Tibial nerve (tissue), 4 donors: Measurements from ENCODE around the gene POLK. TPM values are rescaled to one million over a fixed set of nuclear protein-coding genes. Genes with fewer than 3 reads are reported as not detected.
"Not testable (repeated sequence)": the region's sequence is repeated elsewhere in the genome, so short reads cannot be mapped to it uniquely, and the experiment has no call there.

Source experiments
- DNase-seq, 2 donors: peaks; one replicate each; pipeline ENCODE4 v3.0.0-alpha.2; 2019; ENCODE audit warnings: low spot score in 2 of 2
- H3K27ac ChIP-seq, 4 donors: fragments of 200-600 bp; sonication (generic) in 3 of 4; one replicate each; pipeline ENCODE4 v1.5.1; 2017 to 2019; ENCODE audit warnings: mild to moderate bottlenecking in 1 of 4
- H3K27me3 ChIP-seq, 2 donors: fragments of 200-600 bp; sonication (generic) in 1 of 2; one replicate each; pipeline versions ENCODE4 v1.5.1 to v1.6.0; 2017 to 2019
- H3K36me3 ChIP-seq, 3 donors: fragments of 200-600 bp; sonication (generic); one replicate each; pipeline ENCODE4 v1.5.1; 2018 to 2019
- H3K4me1 ChIP-seq, 4 donors: fragments of 200-600 bp; sonication (generic) in 3 of 4; one replicate each; pipeline ENCODE4 v1.5.1; 2017 to 2019
- H3K4me3 ChIP-seq, 4 donors: fragments of 200-600 bp; sonication (generic) in 3 of 4; one replicate each; pipeline ENCODE4 v1.5.1; 2017 to 2019; ENCODE audit warnings: mild to moderate bottlenecking in 1 of 4, moderate library complexity in 1 of 4
- H3K9me3 ChIP-seq, 4 donors: fragments of 200-600 bp; sonication (generic) in 3 of 4; one replicate each; pipeline ENCODE4 v1.5.1; 2017 to 2019
- EP300 ChIP-seq, 2 donors: sonication (generic); formaldehyde crosslinking; IDR thresholded peaks; one replicate each; pipeline ENCODE4 v1.6.1; 2017; ENCODE audit warnings: antibody characterized with exemption in 2 of 2, mild to moderate bottlenecking in 1 of 2
- POLR2A ChIP-seq, 2 donors: fragments of 450-650 bp; IDR thresholded peaks; one replicate each; pipeline ENCODE4 v1.6.1; 2017; ENCODE audit warnings: antibody characterized with exemption in 2 of 2, mild to moderate bottlenecking in 2 of 2, moderate library complexity in 2 of 2
- WGBS, 2 donors: methylation state at CpG; one replicate each; pipeline ENCODE4 v1.1.5; 2018; 5-methylcytosine and 5-hydroxymethylcytosine counted together
- total RNA-seq, 4 donors: library from RNA; depleted of rRNA; stranded (reverse); fragments of >200 nt; gene quantifications; one replicate each; pipeline ENCODE4 v1.1.0, GENCODE V29; 2016
- TF ChIP-seq, protein P1 (sequence below), 5 experiments: fragments of 200-600 bp in 3 of 5; fragments of 450-650 bp in 2 of 5; sonication (generic) in 3 of 5; IDR thresholded peaks; one replicate each; pipeline ENCODE4 v1.5.1; 2016 to 2019; ENCODE audit warnings: antibody characterized with exemption in 5 of 5, mild to moderate bottlenecking in 3 of 5, moderate library complexity in 2 of 5

Gene POLK
- total RNA-seq, 4 donors from 2014 or later: 48.6 to 58.8 (median 56.2) TPM

- H3K27me3 ChIP-seq: no peaks in the 10 kb centered on the region
- no peak overlapping the region for H3K4me3 ChIP-seq
- WGBS, 2 donors: 94 to 100% methylated on average over 1 of the region's 1 CpG
- peaks cover 0 to 8% (median 0%) of the 10 kb centered on the region in 4 donors for H3K9me3 ChIP-seq
- no peak overlapping the region for H3K27ac ChIP-seq
- H3K4me1 ChIP-seq: no peaks in the 10 kb centered on the region
- DNase-seq: no peak
- H3K36me3 ChIP-seq: peaks cover 0 to 73% (median 0%) of the 10 kb centered on the region in 3 donors
- TF ChIP-seq, protein P1, sequence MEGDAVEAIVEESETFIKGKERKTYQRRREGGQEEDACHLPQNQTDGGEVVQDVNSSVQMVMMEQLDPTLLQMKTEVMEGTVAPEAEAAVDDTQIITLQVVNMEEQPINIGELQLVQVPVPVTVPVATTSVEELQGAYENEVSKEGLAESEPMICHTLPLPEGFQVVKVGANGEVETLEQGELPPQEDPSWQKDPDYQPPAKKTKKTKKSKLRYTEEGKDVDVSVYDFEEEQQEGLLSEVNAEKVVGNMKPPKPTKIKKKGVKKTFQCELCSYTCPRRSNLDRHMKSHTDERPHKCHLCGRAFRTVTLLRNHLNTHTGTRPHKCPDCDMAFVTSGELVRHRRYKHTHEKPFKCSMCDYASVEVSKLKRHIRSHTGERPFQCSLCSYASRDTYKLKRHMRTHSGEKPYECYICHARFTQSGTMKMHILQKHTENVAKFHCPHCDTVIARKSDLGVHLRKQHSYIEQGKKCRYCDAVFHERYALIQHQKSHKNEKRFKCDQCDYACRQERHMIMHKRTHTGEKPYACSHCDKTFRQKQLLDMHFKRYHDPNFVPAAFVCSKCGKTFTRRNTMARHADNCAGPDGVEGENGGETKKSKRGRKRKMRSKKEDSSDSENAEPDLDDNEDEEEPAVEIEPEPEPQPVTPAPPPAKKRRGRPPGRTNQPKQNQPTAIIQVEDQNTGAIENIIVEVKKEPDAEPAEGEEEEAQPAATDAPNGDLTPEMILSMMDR (IDR thresholded peaks at IDR 0.05): no peak
- TF ChIP-seq POLR2A (IDR thresholded peaks at IDR 0.05): no peak
These were observed 41.7 kb downstream of the POLK start for GRCh38 chr5:75553358-75553757.

GRCh38 chr5:75558221-75558620, 46.5 kb downstream of the POLK start:
- TF ChIP-seq, protein P1 (IDR thresholded peaks at IDR 0.05): no peak
- TF ChIP-seq EP300 (IDR thresholded peaks at IDR 0.05): no peak
- no peak for TF ChIP-seq POLR2A (IDR thresholded peaks at IDR 0.05)
- H3K4me3 ChIP-seq: no peak overlapping the region
- H3K27ac ChIP-seq: no peak overlapping the region
- peaks cover 0 to 3% (median 0%) of the 10 kb centered on the region in 4 donors for H3K4me1 ChIP-seq
- no peaks in the 10 kb centered on the region for H3K27me3 ChIP-seq
- peaks cover 0 to 63% (median 0%) of the 10 kb centered on the region in 3 donors for H3K36me3 ChIP-seq
- H3K9me3 ChIP-seq: peaks cover 0 to 14% (median 6%) of the 10 kb centered on the region in 4 donors
- 91 to 98% methylated on average over 1 of the region's 1 CpG for WGBS, 2 donors
- DNase-seq: no peak

DNA sequence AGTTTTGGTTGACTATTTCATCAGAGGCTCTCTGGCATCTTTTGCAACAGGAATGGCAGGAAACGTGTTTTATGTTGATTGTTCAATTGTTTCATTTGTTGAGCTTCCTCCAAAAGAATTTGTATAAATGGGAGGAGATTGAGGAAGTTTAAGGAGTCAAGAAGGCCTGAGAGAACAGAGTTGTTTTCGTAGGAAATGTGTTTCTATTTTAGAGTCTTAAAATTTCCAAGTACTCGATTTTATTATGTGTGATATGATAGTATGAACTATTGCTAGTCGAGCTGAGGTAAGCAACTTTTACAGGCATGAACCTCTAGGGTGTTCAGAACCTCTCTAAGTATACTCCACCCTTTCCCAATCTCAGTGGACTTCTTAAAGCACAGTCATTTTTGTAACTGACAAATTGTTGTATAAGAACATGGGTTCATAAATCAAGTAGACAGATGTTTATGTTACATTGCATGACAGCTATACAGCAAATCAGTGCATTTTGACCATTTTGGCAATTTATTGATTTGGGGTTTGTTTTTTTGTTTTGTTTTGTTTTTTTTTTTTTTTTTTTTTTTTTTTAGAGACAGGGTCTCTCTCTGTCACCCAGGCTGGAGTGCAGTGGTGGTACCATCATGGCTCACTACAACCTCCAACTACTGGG, 47.4 kb downstream of the POLK start:
- TF ChIP-seq EP300 (IDR thresholded peaks at IDR 0.05): peak in 1 of 2 donors; percentile 63
- TF ChIP-seq, protein P1 (IDR thresholded peaks at IDR 0.05): no peak
- Histone ChIP-seq H3K36me3 (peaks cover 0 to 55% (median 0%) of the 10 kb centered on the region in 3 donors), H3K4me1 (peaks cover 0 to 3% (median 0%) of the 10 kb centered on the region in 4 donors), H3K4me3 (no peak overlapping the region), H3K27ac (peak overlapping the region in 2 of 4 donors; percentile 17 to 50), H3K27me3 (no peaks in the 10 kb centered on the region), H3K9me3 (peaks cover 0 to 22% (median 11%) of the 10 kb centered on the region in 4 donors)
- no peak for DNase-seq
- 29 to 45% methylated on average over 4 of the region's 4 CpGs for WGBS, 2 donors

- Histone ChIP-seq H3K36me3 (peaks cover 0 to 42% (median 0%) of the 10 kb centered on the region in 3 donors), H3K9me3 (peaks cover 0 to 30% (median 12%) of the 10 kb centered on the region in 4 donors)
- WGBS, 2 donors: 100% methylated on average over 1 of the region's 1 CpG
- H3K4me1 ChIP-seq, H3K27ac ChIP-seq, DNase-seq, H3K27me3 ChIP-seq, H3K4me3 ChIP-seq: not testable (repeated sequence)
These were observed 49.0 kb downstream of the POLK start for GRCh38 chr5:75560655-75561054.

GRCh38 chr5:75565991-75566709, 54.5 kb downstream of the POLK start:
- not testable (repeated sequence) for DNase-seq
- 93 to 94% methylated on average over 12 to 13 of the region's 15 CpGs for WGBS, 2 donors

More at GRCh38 chr5:75565991-75566709, 54.5 kb downstream of the POLK start:
- H3K27me3 ChIP-seq, H3K4me3 ChIP-seq: not testable (repeated sequence)
- Histone ChIP-seq H3K27ac (peak overlapping the region in 1 of 4 donors; percentile 20), H3K4me1 (peaks cover 0 to 25% (median 10%) of the 10 kb centered on the region in 4 donors), H3K36me3 (peaks cover 0 to 15% (median 4%) of the 10 kb centered on the region in 3 donors), H3K9me3 (peaks cover 0 to 24% (median 11%) of the 10 kb centered on the region in 4 donors)
